Stimulated activated naive CD4-positive, alpha-beta T cell treated with Interleukin-2 at 50 U/mL for 16 hours (primary cell): ENCODE results near the gene IRF7.
A peak's percentile ranks its signal among the peaks of the same experiment; 100 is the strongest.

Experiments used
- DNase-seq: peaks from one replicate; lab custom pipeline; 2025; lab: John Stamatoyannopoulos, UW

Gene IRF7

DNA sequence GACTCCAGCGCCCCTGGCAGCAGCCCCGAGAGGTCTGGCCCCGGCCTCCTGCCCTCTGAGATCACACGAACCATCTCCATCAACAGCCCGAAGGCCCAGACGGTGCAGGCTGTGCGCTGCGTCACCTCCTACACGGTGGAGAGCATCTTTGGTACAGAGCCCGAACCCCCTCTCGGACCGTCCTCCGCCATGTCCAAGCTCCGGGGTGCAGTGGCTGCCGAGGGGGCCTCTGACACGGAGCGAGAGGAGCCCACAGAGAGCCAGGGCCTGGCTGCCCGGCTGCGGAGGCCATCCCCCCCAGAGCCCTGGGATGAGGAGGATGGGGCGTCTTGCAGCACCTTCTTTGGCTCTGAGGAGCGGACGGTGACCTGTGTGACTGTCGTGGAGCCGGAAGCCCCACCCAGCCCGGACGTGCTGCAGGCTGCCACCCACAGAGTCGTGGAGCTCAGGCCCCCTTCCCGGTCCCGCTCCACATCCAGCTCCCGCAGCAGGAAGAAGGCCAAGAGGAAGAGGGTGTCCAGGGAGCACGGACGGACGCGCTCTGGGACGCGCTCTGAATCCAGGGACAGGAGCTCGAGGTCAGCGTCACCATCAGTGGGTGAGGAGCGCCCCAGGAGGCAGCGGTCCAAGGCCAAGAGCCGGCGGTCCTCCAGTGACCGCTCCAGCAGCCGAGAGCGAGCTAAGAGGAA lies 7.6 kb downstream of the IRF7 start:
- no peak for DNase-seq

DNA sequence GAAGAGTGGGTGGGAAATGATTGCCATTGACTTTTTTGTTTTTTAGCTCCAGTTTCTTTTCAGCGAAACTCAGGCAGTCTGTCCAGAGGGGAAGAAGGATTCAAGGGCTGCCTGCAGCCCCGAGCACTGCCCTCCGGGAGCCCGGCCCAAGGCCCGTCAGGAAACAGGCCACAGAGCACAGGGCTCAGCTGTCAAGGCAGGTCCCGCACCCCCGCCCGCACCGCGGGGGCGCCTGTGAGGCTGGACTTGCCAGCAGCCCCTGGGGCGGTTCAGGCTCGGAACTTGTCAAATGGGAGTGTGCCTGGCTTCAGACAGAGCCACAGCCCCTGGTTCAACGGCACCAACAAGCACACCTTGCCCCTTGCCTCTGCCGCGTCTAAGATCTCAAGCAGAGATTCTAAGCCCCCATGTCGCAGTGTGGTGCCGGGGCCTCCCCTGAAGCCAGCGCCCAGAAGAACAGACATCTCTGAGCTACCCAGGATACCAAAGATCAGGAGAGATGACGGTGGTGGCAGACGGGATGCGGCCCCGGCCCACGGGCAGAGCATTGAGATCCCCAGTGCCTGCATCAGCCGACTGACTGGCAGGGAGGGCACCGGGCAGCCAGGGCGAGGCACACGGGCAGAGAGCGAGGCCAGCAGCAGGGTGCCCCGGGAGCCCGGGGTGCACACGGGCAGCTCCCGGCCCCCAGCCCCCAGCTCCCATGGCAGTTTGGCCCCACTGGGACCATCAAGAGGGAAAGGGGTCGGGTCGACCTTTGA lies 8.6 kb downstream of the IRF7 start:
- no peak for DNase-seq

DNA sequence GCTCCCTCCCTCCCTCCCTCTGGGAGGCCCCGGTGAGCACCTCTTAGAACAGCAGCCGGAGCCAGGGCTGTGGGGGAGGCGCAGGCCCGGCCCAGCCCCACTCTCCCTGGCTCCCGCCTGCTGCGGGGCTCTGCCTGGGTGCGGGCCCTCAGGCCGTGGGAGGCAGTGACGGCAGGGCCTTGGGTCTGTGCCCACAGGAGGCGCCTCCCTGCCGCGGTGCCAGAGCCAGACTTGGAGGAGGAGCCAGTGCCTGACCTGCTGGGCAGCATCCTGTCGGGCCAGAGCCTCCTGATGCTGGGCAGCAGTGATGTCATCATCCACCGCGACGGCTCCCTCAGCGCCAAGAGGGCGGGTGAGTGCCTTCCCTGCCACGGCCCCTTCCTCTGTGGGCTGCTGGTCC lies 9.5 kb downstream of the IRF7 start:
- DNase-seq = no peak

DNA sequence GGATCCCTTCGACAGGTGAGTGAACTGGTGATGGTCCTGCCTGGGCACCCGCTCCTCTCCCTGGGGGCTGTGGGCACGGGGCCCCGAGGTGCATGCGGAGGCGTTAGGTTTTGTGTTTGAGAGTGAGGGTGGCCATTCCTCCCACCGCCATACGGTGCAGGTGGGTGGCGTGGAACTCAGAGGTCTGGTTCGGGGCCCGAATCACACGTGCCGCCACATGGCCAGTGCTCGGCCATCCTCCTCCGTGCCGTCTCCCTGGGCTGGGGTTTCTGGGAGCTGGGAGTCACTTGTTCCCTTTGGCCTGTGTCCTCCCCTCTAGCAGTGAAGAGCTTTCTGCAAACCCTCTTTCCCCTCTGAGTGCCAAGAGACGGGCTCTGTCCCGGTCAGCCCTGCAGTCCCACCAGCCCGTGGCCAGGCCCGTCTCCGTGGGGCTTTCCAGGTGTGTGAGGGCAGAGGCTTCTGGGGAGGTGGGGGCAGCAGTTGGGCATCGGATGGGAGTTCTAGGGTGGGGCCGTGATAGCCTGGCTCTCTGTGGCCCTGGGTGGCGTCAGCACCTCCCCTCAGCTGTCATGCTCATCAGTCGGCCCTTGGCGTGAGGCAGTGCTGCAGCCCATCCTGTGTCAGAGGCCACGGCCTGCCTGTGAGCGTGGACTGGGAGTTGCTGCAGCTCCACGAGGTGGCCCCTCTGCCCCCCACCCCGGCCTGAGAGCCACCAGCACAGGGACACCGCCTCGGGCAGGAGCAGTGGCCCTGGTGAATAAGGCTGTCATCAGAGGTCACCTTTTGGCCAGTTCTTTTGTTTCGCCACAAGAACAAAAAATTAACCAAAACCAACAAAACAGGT lies 10.2 kb downstream of the IRF7 start:
- no peak for DNase-seq

DNA sequence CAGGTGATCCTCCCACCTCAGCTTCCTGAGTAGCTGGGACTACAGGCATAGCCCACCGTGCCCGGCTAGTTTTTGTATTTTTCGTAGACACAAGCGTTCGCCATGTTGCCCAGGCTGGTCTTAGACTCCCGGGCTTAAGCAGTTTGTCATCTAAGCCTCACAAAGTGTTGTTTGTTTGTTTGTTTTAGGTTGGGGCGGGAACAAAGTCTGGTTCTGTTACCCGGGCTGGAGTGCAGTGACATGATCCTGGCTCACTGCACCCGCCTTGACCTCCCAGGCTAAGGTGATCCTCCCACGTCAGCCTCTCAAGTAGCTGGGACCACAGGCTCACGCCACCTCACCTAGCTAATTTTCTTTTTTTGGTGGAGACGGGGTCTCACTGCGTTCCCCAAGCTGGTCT lies 12.6 kb downstream of the IRF7 start:
- no peak for DNase-seq

DNA sequence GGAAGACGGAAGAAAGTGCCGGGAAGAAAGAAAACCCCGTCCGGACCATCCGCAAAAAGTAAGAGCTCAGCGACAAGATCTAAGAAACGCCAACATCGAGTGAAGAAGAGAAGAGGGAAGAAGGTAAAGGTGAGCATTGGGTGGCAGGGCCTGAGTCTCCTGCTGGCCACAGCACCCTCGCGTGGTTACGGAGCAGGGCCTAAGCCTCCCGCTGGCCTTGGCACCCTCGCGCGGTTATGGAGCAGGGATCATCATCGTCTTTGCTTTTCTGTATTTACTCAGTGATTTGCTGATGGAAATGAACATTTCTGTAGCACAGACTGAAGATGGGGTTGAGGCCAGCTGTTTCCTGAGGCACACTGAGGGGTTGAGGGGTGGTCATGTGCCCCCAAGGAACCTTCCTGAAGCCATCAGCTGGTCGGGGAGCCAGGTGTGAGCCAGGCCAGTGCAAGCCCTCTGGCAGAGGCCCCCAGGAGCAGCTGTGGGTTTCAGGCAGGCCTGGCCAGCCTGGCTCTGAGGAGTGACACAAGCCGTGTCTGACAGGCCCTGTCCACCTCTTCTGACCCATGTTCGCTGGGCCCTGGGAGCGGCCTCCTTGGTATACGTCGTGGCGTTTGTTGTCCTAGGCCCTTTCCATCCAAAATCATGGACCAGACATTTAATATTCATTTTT lies 14.0 kb downstream of the IRF7 start:
- no peak for DNase-seq

DNA sequence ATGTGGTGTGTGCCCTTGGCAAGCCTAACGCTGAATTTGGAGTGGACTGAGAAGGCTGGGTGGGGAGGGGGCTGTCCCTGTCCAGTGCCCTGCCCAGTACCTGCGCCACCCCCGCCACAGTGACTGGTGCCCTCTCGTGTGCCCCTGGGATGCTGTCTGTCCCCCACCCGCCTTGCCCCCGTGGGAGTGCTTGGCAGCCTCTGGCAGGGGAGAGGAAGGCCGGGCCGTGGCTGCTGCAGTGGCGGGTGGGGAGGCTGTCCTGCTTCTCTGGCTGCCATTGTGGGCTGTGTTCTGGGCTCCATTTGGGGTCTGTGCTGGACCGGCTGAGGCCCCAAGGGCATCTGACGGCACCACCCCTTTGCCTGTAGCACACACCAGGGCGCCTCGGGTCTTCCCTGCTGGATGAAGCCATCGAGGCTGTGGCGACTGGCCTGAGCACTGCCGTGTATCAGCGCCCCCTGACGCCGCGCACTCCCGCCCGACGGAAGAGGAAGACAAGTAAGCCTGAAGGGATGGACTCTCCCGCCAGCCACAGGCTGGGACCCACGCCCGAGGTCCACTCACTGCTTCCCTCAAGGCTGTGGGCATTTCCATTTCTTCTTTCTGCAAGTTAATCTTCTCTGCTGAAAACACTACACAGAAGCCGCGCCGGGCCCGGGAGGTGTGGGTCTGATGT lies 17.6 kb downstream of the IRF7 start:
- DNase-seq = no peak

DNA sequence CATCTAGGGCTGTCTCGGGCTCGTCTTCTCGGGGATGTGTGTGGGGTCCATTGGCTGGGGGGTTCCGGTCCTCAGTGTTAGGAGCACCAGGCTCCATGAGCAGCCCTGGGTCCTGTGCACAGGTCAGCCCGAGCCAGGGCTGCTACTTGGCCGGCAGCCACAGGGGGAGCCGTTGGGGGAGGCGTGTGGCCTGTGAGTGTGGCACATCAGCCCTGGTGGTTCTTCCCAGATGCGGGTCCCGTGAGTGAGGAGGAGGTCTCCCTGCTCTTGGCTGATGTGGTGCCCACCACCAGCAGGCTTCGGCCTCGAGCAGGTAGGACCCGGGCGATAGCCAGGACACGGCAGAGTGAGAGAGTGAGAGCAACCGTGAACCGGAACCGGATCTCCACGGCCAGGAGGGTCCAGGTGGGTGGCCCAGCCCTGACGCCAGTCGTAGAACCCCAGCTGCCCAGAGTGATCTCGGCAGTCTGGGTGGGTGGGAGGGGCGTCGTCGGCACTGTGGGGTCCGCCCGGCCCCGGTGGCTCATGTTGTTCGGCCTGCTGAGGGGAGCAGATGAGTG lies 18.5 kb downstream of the IRF7 start:
- DNase-seq = no peak

DNA sequence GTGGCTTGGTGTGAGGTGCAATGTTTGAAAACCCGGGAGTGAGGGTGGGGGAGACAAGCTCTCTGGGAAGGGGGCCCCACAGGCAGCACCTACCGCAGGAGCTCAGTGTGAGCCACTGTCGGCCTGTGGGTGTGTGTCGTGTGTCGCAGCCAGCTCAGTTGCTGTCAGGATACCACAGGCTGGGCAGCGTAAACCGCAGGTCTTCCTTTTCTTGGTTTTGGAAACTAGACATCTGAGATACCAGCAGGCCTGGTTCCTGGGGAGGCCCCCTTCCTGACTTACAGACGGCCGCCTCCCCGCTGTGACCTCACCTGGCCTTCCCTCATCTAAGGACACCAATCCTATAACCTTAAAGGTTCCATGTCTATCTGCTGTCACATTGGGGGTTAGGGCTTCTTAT lies 19.4 kb downstream of the IRF7 start:
- DNase-seq = no peak

DNA sequence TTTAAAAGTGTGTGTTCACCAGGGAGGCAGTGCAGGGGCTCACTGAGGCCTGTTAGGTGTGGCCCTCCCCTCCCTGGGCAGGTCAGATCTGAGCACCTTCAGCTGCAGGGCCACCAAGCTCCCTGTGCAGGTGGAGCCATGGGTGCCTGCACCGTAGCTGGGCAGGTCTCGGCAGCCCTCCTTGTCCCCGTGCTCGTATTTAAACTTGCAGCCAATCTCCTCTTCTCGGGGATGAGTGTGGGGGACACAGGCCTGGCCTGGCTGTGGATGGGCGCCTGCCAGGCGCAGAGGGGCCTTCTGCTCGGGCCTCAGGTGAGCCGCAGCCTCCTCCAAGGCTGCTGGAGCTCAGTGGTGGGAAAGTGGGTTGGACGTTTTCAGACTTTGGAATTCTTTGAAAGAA lies 20.4 kb downstream of the IRF7 start:
- no peak for DNase-seq

DNA sequence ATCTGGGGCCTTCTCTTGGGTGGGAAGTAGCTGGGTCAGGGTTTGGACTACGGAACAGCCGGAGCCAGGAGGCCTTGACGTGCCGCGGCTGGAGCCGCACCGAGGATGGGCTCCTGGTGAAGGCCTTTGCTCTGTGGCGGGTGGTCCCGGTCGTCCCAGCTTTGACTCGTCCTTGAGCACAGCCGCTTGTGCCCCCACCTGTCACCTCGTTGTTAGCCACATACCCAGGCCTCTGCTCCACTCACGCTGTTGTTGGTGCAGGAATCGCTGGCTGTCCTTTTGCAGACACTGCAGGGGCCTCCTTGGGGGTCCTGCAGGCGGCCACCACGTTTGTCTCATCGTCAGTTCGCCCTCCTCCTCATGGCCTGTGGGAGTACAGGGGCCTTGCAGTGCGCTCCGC lies 22.4 kb downstream of the IRF7 start:
- DNase-seq = no peak

DNA sequence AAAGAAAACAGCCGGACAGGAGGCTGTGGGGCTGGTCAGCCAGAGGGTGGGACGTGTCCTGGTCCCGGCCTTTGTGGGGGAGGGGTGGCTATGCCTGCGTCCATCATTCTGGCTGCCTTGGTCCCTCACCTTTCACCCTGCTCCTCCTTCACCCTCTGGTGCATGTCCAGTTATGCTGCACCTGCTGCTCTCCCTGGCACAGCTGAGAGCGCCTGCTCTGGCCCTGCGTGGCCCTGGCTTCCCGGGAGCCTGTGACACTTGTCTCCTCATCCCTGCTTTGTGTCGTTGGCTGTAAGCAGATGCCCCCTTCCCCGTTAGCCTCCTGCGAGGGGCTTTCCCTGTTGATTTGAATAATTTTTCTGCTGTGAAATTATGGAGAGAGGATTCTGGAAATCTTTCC lies 22.8 kb downstream of the IRF7 start:
- no peak for DNase-seq

DNA sequence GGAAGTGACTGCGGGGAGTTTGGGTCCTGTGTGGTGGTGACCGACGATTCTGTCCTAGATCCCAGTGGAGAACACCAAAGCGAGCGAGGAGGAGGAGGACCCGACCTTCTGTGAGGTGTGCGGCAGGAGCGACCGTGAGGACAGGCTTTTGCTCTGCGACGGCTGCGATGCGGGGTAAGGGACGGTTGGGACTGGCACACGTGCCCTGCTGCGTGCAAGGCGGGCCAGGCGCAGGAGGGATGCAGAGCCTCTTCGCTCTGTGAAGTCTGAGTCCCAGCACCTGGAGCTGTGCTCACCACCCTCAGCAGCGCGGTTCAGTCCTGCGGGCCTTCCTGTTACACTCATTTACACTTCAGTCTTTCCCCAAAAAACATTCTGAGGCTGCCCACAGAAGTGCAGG lies 23.2 kb downstream of the IRF7 start:
- no peak for DNase-seq

DNA sequence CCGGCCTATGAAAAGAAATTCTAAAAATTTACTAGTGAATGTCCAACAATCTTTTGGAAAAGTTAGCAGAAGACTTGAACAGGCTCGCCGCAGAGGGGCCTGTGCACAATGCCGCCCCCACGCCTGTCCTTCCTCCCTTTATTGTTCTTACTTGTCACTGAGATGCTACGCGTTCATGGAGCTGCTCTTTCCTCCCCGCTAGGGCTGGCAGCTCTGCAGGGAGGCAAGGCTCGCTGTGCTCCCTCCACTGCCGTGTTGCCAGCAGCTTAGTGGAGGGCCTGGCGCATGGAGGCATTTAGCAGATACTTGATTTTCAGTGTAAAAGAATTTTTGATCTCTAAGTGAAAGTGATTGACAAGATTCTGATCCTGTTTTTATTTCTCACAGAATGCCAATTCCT lies 24.8 kb downstream of the IRF7 start:
- no peak for DNase-seq

DNA sequence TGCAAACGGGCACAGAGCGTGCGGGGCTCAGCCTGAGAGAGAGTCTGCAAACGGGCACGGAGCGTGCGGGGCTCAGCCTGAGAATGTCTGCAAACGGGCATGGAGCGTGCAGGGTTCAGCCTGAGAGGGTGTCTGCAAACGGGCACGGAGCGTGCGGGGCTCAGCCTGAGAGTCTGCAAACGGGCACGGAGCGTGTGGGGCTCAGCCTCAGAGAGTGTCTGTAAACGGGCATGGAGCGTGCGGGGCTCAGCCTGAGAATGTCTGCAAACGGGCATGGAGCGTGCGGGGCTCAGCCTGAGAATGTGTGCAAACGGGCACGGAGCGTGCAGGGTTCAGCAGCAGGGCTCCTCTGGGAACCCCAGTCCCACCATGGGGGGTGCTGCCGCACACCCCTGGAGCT lies 26.0 kb downstream of the IRF7 start:
- no peak for DNase-seq

DNA sequence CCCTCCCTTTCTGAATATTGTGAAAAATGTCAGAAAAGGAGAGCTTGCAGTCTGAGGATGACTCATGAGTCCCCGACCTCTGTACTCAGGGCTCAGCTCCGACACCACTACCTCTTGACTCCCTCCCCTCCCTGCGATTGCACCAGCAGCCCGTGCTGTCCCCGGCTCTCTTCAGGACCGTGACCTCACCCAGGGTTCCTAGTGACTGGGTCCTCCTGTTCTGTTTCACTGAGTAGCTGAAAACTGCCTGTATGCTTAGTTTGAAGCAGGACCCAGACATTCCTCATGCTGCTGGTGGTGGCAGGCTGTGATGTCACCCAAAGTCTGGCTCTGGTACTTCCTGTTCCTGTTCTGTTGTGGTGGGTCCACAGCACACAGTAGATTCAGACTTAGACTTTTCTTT lies 27.8 kb downstream of the IRF7 start:
- DNase-seq = peak; percentile 57

DNA sequence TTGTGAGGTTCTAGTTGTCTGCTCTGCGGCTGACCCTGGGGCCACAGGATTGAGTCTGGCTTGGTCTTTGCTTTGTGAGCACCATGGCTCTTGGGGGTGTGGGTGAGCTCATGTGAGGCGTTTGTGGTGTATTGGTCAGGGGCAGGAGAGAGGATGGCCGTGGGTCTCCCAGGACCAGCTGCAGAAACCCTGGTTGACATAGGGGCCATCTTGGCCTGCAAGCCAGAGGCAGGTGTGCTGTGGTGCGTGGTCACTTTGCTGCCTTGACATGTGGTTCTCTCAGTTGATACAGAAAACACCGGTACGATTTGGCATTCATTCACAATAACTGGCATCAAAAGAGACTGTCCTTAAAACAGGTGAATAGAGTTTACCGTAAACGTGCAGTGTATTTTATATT lies 28.2 kb downstream of the IRF7 start:
- no peak for DNase-seq

DNA sequence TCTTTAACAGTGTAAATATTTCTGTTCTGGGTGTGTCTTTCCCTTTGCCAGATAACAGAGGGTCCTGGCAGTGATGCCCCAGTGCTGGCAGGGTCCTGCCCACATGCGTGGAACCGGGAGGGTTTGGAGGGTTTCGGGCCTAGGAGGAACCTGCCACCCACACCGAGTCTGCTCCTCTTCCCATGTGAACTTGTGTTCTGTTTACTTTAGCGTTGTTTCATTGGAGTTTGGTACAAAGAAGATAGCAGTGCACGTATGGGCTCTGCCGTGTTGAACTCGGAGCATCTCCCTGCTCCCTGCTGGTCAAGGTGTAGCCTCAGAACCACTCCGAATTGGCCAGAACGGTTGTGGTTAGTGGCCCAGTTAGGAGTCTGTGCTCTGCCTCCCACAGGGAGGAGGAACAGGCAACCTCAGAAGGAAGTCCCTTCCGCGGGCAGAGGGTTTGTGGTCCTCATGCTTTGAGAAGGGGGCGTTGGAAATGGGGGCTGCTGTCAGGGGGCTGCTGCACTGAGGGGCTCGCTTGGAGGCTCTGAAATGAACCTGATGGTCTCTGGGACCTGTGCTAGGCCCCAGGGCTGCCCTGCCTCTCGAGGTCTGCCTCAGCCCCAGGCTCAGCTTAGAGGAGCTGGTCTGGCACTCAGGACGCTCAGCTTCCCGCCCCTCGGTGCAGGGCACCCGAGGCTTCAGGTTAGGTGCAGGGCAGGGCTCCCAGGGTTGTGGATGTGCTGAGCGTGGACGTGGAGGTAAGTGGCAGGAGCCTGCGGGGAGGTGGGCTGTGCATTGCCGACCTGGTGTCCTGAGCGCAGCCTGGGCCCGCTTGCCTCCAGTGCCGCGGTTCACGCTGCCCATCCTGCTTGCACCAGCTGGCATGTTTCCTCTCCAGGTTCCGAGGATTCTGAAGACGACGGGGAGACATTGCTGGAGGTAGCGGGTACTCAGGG lies 29.1 kb downstream of the IRF7 start:
- DNase-seq = no peak

DNA sequence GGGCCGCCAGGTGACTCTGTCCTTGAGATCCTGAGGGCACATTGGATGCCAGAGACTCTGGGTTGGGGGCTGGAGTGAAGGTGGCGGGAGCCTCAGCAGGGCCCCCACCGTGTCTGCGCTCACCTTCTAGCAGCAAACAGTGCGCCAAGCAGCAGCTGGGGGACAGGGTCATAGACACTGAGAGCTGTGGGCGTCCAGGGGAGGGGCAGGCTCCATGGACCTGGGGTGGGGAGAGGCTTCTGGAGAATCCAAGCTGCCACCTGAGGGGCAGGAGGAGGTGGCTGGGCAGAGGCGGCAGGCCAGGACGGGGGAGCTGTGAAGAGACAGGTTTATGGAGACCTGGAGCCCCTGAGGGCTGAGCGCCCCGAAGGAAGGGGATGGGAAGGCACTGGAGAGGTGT lies 31.5 kb downstream of the IRF7 start:
- DNase-seq = no peak

DNA sequence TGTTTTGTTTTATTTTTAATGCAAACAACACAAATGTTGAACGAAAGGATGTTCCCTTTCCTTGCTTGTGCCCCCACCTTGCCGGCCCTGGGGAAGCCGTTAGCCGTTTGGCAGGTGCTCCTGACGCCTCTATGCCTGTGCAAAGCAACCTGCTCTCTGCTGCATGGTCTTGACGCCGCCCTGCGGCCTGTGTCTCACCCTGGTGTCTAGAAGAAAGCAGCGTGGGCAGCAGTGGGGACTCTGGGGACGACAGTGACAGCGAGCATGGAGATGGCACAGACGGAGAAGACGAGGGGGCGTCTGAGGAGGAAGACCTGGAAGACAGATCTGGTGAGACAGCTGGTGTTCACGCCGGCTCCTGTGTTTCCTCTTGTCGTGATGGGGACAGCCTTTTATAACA lies 34.0 kb downstream of the IRF7 start:
- DNase-seq = no peak
